Fibroblast of the aortic adventitia (primary cell): ENCODE data around the gene CCDC9B. TPM values are rescaled to one million over a fixed set of nuclear protein-coding genes. Genes with fewer than 3 reads are reported as not detected.

Source experiments
- DNase-seq: peaks from one replicate; pipeline ENCODE4 v3.0.0-alpha.2; 2010; ENCODE audit warnings: low read depth
- H3K4me3 ChIP-seq: 2 replicates; pipeline ENCODE4 v1.5.1; 2011; ENCODE audit warnings: low read depth, mild to moderate bottlenecking, control low read depth, low read length, moderate library complexity
- CTCF ChIP-seq: IDR thresholded peaks from 2 replicates; pipeline ENCODE4 v1.5.1; 2011; ENCODE audit warnings: mild to moderate bottlenecking, low read length, control low read depth, inconsistent platforms; ENCODE audit not compliant: insufficient read depth
- total RNA-seq: library from RNA; depleted of rRNA; stranded (reverse); fragments of >200 nt; gene quantifications from 2 replicates; pipeline ENCODE4 v1.2.3, GENCODE V29; 2012; ENCODE audit warnings: low replicate concordance

Gene CCDC9B
- total RNA-seq, 1 donor, result 16.2 TPM

- DNase-seq, result no peak
- TF ChIP-seq CTCF, result no peak
- no peak overlapping the region for H3K4me3 ChIP-seq
These were observed 5.6 kb downstream of the CCDC9B start for GRCh38 chr15:40334941-40335795.

DNA sequence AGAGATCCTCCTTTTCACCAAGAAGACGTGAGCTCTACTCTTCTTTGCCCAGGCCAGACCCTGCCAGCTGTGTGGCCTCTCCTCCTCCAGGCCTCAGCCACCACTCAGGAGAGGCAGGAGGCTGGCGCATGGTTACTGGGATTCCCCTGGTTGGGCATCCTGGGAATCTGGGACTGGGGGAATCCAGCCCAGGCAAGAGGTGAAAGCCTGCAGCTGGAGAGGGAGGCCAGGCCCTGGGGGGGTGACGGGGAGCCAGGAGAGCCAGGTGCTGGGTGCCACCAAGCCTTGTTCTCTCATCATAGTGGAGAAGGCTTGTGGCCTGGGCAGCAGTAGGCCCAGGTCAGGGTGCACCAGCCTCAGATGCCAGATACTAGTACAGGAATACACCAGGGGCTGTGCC is 6.2 kb downstream of the CCDC9B start:
- no peak overlapping the region for H3K4me3 ChIP-seq
- TF ChIP-seq CTCF, result no peak
- no peak for DNase-seq

GRCh38 chr15:40333922-40334492 is 6.7 kb downstream of the CCDC9B start:
- H3K4me3 ChIP-seq, result no peak overlapping the region
- no peak for TF ChIP-seq CTCF
- peak; percentile 64 for DNase-seq

DNA sequence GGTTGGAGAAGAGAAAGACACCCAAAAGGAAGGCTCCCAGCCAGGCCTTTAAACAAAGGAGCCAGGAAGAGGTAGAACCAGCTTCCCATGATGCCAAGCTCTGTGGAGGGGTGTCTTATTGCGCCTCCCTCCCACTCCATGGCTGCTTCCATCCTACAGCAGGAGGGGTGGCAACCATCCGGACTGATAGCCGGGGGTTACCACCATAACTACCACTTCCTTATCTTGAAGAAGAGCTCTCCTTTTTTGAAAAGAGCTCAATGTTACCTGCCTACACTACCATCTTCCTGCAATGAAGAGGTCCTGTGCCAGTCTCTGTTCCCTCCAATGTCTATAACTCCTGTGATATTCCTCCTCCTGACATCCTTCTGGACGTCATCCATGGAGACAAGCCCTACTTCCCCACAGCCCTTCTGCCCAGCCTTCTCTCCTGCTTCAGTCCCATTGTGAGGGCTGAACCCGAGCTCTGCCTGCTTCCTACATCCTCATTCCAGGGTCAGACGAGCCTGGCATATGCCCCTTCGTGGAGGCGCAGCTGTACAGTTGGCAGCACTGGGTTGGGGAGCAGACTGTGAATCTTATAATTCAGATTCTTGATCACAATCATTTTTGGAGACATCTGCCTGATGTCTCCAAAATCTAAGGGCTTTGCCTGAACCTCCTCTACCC is 8.5 kb downstream of the CCDC9B start:
- no peak overlapping the region for H3K4me3 ChIP-seq
- no peak for TF ChIP-seq CTCF
- DNase-seq, result no peak

- H3K4me3 ChIP-seq, result no peak overlapping the region
- no peak for TF ChIP-seq CTCF
- DNase-seq, result no peak
These were observed 9.1 kb downstream of the CCDC9B start for GRCh38 chr15:40331637-40332036.

DNA sequence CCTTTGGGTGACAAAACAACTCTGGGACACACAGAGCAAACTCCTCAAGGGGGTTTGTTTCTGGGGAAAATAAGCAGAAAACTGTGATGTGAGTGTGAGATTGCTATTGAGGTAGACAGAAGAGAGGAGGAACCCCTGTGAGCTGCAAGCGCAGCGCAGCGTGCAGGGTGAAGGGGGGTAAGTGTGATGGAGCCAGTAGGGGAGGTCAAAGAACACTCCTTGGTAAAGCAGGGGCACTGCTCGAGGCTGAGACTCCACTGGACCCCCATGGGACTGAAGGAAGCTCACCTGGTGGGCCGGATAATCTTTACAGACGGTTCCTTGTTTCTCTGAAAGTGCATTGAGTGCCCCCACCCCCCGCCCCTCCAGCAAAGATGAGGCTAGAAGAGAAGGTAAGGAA is 9.7 kb downstream of the CCDC9B start:
- no peak for DNase-seq

More for the DNA sequence above, 9.7 kb downstream of the CCDC9B start:
- no peak for TF ChIP-seq CTCF
- H3K4me3 ChIP-seq, result no peak overlapping the region
